ENCODE measurements around the gene KCTD6. TPM values are rescaled to one million over a fixed set of nuclear protein-coding genes. Genes with fewer than 3 reads are reported as not detected.

Gene KCTD6
- total RNA-seq, 4 donors from 2014 or later: 11.9 to 17.2 (median 14.6) TPM

GRCh38 chr3:58474348-58474911 lies 17.5 kb upstream of the KCTD6 start:
- TF ChIP-seq CTCF (IDR thresholded peaks at IDR 0.05): no peak
- ATAC-seq (ENCODE audit: low FRiP score) (no peak), DNase-seq (ENCODE audit: low spot score) (no peak)

- ATAC-seq (ENCODE audit: low FRiP score) (no peak), DNase-seq (ENCODE audit: low spot score) (no peak)
- no peak for TF ChIP-seq CTCF (IDR thresholded peaks at IDR 0.05)
Observed at GRCh38 chr3:58474967-58475578, 16.8 kb upstream of the KCTD6 start.

GRCh38 chr3:58478781-58479180 lies 13.1 kb upstream of the KCTD6 start:
- ATAC-seq (ENCODE audit: low FRiP score) (no peak), DNase-seq (ENCODE audit: low spot score) (no peak)
- TF ChIP-seq CTCF (IDR thresholded peaks at IDR 0.05): no peak

- DNase-seq (ENCODE audit: low spot score): no peak
- TF ChIP-seq CTCF (IDR thresholded peaks at IDR 0.05): no peak
- no peak for ATAC-seq (ENCODE audit: low FRiP score)
Observed at GRCh38 chr3:58480309-58480708, 11.6 kb upstream of the KCTD6 start.

- DNase-seq (ENCODE audit: low spot score) (no peak), ATAC-seq (ENCODE audit: low FRiP score) (no peak)
- no peak for TF ChIP-seq CTCF (IDR thresholded peaks at IDR 0.05)
Observed at GRCh38 chr3:58482917-58483636, 8.8 kb upstream of the KCTD6 start.

- ATAC-seq (ENCODE audit: low FRiP score) (no peak), DNase-seq (ENCODE audit: low spot score) (no peak)
- TF ChIP-seq CTCF (IDR thresholded peaks at IDR 0.05): no peak
Observed at GRCh38 chr3:58484045-58484721, 7.7 kb upstream of the KCTD6 start.

Measured in omental fat pad (tissue), 4 donors.